Muscle of leg (tissue), 16 donors: Measurements from ENCODE around the gene NRARP. TPM values are rescaled to one million over a fixed set of nuclear protein-coding genes. Genes with fewer than 3 reads are reported as not detected.
"Not testable (repeated sequence)": the region's sequence is repeated elsewhere in the genome, so short reads cannot be mapped to it uniquely, and the experiment has no call there.

Experiments
- DNase-seq: peaks from one replicate; pipeline ENCODE4 v3.0.0; 2013
- H3K27ac ChIP-seq: one replicate; pipeline ENCODE4 v1.5.1; 2013; ENCODE audit warnings: mild to moderate bottlenecking, low read length, control low read depth
- H3K27me3 ChIP-seq: one replicate; pipeline ENCODE4 v1.6.1; 2013; ENCODE audit warnings: low read length; ENCODE audit not compliant: control insufficient read depth, insufficient read depth
- H3K36me3 ChIP-seq: one replicate; pipeline ENCODE4 v1.6.1; 2013; ENCODE audit warnings: low read length; ENCODE audit not compliant: control insufficient read depth, insufficient read depth
- H3K4me1 ChIP-seq: one replicate; pipeline ENCODE4 v1.6.1; 2013; ENCODE audit warnings: low read length; ENCODE audit not compliant: control insufficient read depth, insufficient read depth
- H3K4me3 ChIP-seq: one replicate; pipeline ENCODE4 v1.5.1; 2013; ENCODE audit warnings: low read length, control low read depth
- H3K9me3 ChIP-seq: replicated peaks from 2 replicates; pipeline ENCODE4 v1.6.1; 2013; ENCODE audit warnings: low read depth, low read length; ENCODE audit not compliant: control insufficient read depth
- WGBS: methylation state at CpG from one replicate; pipeline ENCODE4 v1.1.5; 2013; ENCODE audit warnings: missing lambda C conversion rate; ENCODE audit not compliant: insufficient coverage; 5-methylcytosine and 5-hydroxymethylcytosine counted together
- long read RNA-seq, 11 donors: transcript quantifications; one replicate each; lab custom pipeline, GENCODE V29; 2026
- polyA plus RNA-seq, 8 donors: library from polyadenylated mRNA; unstranded; fragments of 120-200 nt; gene quantifications; one replicate each; pipeline versions ENCODE4 v1.2.1 to v1.2.3, GENCODE V29; 2013; ENCODE audit warnings: inconsistent platforms in 1 of 8, low replicate concordance in 1 of 8; ENCODE audit not compliant: insufficient read length in 8 of 8, insufficient read depth in 1 of 8
- total RNA-seq: library from RNA; stranded (reverse); fragments of 120-200 nt; gene quantifications from one replicate; pipeline ENCODE4 v1.2.4, GENCODE V29; 2013

NRARP gene
- total RNA-seq (2.5 TPM), polyA plus RNA-seq (1 to 10 TPM; 3.4 to 7.5 (median 5.8) TPM)
- long read RNA-seq, donor 1, partial matches to known transcripts, result 0 of 4 reads
- long read RNA-seq, donor 1, other reads (novel, unspliced or antisense), result 0 of 4 reads
- long read RNA-seq, donor 2, partial matches to known transcripts, result 0 of 1 reads
- long read RNA-seq, donor 2, other reads (novel, unspliced or antisense), result 0 of 1 reads
- long read RNA-seq, donor 3, transcript NRARP-201 (1 exons, 1,770 nt), result major isoform, 7 of 7 reads
- long read RNA-seq, donor 3, partial matches to known transcripts, result 0 of 7 reads
- long read RNA-seq, donor 3, other reads (novel, unspliced or antisense), result 0 of 7 reads
- long read RNA-seq, donor 4, transcript NRARP-201 (1 exons, 1,770 nt), result major isoform, 7 of 7 reads
- long read RNA-seq, donor 4, partial matches to known transcripts, result 0 of 7 reads
- long read RNA-seq, donor 4, other reads (novel, unspliced or antisense), result 0 of 7 reads
- long read RNA-seq, donor 5, transcript NRARP-201 (1 exons, 1,770 nt), result major isoform, 9 of 9 reads
- long read RNA-seq, donor 5, partial matches to known transcripts, result 0 of 9 reads
- long read RNA-seq, donor 5, other reads (novel, unspliced or antisense), result 0 of 9 reads
- long read RNA-seq, donor 6, transcript NRARP-201 (1 exons, 1,770 nt), result major isoform, 5 of 5 reads
- long read RNA-seq, donor 6, partial matches to known transcripts, result 0 of 5 reads
- long read RNA-seq, donor 6, other reads (novel, unspliced or antisense), result 0 of 5 reads
- long read RNA-seq, donor 7, transcript NRARP-201 (1 exons, 1,770 nt), result major isoform, 10 of 10 reads
- long read RNA-seq, donor 7, partial matches to known transcripts, result 0 of 10 reads
- long read RNA-seq, donor 7, other reads (novel, unspliced or antisense), result 0 of 10 reads
- long read RNA-seq, donor 8, partial matches to known transcripts, result 0 of 2 reads
- long read RNA-seq, donor 8, other reads (novel, unspliced or antisense), result 0 of 2 reads
- long read RNA-seq, donor 9, partial matches to known transcripts, result 0 of 3 reads
- long read RNA-seq, donor 9, other reads (novel, unspliced or antisense), result 0 of 3 reads
- long read RNA-seq, donor 10, transcript NRARP-201 (1 exons, 1,770 nt), result major isoform, 6 of 6 reads
- long read RNA-seq, donor 10, partial matches to known transcripts, result 0 of 6 reads
- long read RNA-seq, donor 10, other reads (novel, unspliced or antisense), result 0 of 6 reads
- long read RNA-seq, donor 11, partial matches to known transcripts, result 0 of 2 reads
- long read RNA-seq, donor 11, other reads (novel, unspliced or antisense), result 0 of 2 reads

- no peaks in the 10 kb centered on the region for H3K9me3 ChIP-seq
- H3K4me3 ChIP-seq, result peak within 1 kb of the TSS; percentile 50
- peaks cover 45% of the 10 kb centered on the region for H3K27me3 ChIP-seq
- peak; percentile 92 for DNase-seq
- H3K4me1 ChIP-seq, result peaks cover 69% of the 10 kb centered on the region
- H3K36me3 ChIP-seq, result no peaks in the 10 kb centered on the region
- peak within 1 kb of the TSS; percentile 82 for H3K27ac ChIP-seq
- WGBS, result under 1% methylated on average over 60 of the region's 60 CpGs
These were observed at the start of gene NRARP for GRCh38 chr9:137302118-137302448. TSS of gene NRARP (minus strand) at chr9:137302271. CDS start at chr9:137301928, 343 bp downstream.

- no peak for DNase-seq
- H3K27ac ChIP-seq, result no peak overlapping the region
- no peaks in the 10 kb centered on the region for H3K27me3 ChIP-seq
- H3K4me3 ChIP-seq, result no peak overlapping the region
- H3K4me1 ChIP-seq, result peaks cover 3% of the 10 kb centered on the region
- H3K9me3 ChIP-seq, result peaks cover 14% of the 10 kb centered on the region
- peaks cover 6% of the 10 kb centered on the region for H3K36me3 ChIP-seq
- 88% methylated on average over 28 of the region's 30 CpGs for WGBS
These were observed 48.9 kb upstream of the NRARP start for GRCh38 chr9:137350696-137351584.

GRCh38 chr9:137349471-137350033 lies 47.5 kb upstream of the NRARP start:
- Histone ChIP-seq H3K27ac (no peak overlapping the region), H3K27me3 (no peaks in the 10 kb centered on the region), H3K4me3 (no peak overlapping the region), H3K4me1 (peaks cover 3% of the 10 kb centered on the region), H3K36me3 (peaks cover 6% of the 10 kb centered on the region), H3K9me3 (peaks cover 10% of the 10 kb centered on the region)
- 92% methylated on average over 25 of the region's 27 CpGs for WGBS
- no peak for DNase-seq

- H3K27ac ChIP-seq, result no peak overlapping the region
- H3K27me3 ChIP-seq, result no peaks in the 10 kb centered on the region
- 94% methylated on average over 30 of the region's 31 CpGs for WGBS
- DNase-seq, result no peak
- peaks cover 3% of the 10 kb centered on the region for H3K4me1 ChIP-seq
- peaks cover 10% of the 10 kb centered on the region for H3K9me3 ChIP-seq
- no peak overlapping the region for H3K4me3 ChIP-seq
- peaks cover 6% of the 10 kb centered on the region for H3K36me3 ChIP-seq
These were observed 46.8 kb upstream of the NRARP start for GRCh38 chr9:137348769-137349470.

GRCh38 chr9:137347928-137348327 lies 45.9 kb upstream of the NRARP start:
- Histone ChIP-seq H3K36me3 (peaks cover 6% of the 10 kb centered on the region), H3K27ac (no peak overlapping the region), H3K9me3 (peaks cover 12% of the 10 kb centered on the region), H3K4me3 (no peak overlapping the region), H3K27me3 (no peaks in the 10 kb centered on the region), H3K4me1 (no peaks in the 10 kb centered on the region)
- DNase-seq, result no peak
- 94% methylated on average over 11 of the region's 13 CpGs for WGBS

GRCh38 chr9:137342482-137342881 lies 40.4 kb upstream of the NRARP start:
- 100% methylated on average over 3 of the region's 7 CpGs for WGBS
- no peaks in the 10 kb centered on the region for H3K27me3 ChIP-seq
- H3K9me3 ChIP-seq, result peaks cover 14% of the 10 kb centered on the region
- DNase-seq, result no peak
- no peak overlapping the region for H3K27ac ChIP-seq
- H3K36me3 ChIP-seq, result peaks cover 4% of the 10 kb centered on the region
- H3K4me1 ChIP-seq, result no peaks in the 10 kb centered on the region
- no peak overlapping the region for H3K4me3 ChIP-seq

- peaks cover under 1% of the 10 kb centered on the region for H3K36me3 ChIP-seq
- no peak overlapping the region for H3K4me3 ChIP-seq
- no peaks in the 10 kb centered on the region for H3K27me3 ChIP-seq
- H3K9me3 ChIP-seq, result peaks cover 6% of the 10 kb centered on the region
- H3K27ac ChIP-seq, result no peak overlapping the region
- no peaks in the 10 kb centered on the region for H3K4me1 ChIP-seq
- DNase-seq, result no peak
- 60% methylated on average over 2 of the region's 6 CpGs for WGBS
These were observed 39.2 kb upstream of the NRARP start for GRCh38 chr9:137341227-137341626.

GRCh38 chr9:137339908-137340462 lies 37.9 kb upstream of the NRARP start:
- not testable (repeated sequence) for H3K27ac ChIP-seq, H3K4me3 ChIP-seq, DNase-seq, H3K4me1 ChIP-seq, H3K9me3 ChIP-seq, H3K36me3 ChIP-seq, H3K27me3 ChIP-seq
- WGBS, result no CpG with 5 or more reads among the region's 12 CpGs
